Astrocyte (in vitro differentiated cells and primary cell): ENCODE results near the gene DFFB.

Experiments
- CTCF ChIP-seq: IDR thresholded peaks from 2 replicates; pipeline ENCODE4 v1.5.1; 2011; ENCODE audit warnings: low read depth, mild to moderate bottlenecking, inconsistent platforms, low read length, moderate library complexity; ENCODE audit not compliant: insufficient read depth
- EZH2 ChIP-seq: IDR thresholded peaks from 2 replicates; pipeline ENCODE4 v1.6.1; 2012; ENCODE audit warnings: mild to moderate bottlenecking, low read length, inconsistent platforms; ENCODE audit not compliant: insufficient read depth

GRCh38 chr1:3915551-3916121 is 58.4 kb downstream of the DFFB start:
- no peak for TF ChIP-seq CTCF
- TF ChIP-seq EZH2: no peak
